ENCODE data around the gene KRTAP10-2. TPM values are rescaled to one million over a fixed set of nuclear protein-coding genes. Genes with fewer than 3 reads are reported as not detected.

KRTAP10-2 gene
- total and polyA plus RNA-seq, 8 donors = 0.24 TPM; not detected in 7

DNA sequence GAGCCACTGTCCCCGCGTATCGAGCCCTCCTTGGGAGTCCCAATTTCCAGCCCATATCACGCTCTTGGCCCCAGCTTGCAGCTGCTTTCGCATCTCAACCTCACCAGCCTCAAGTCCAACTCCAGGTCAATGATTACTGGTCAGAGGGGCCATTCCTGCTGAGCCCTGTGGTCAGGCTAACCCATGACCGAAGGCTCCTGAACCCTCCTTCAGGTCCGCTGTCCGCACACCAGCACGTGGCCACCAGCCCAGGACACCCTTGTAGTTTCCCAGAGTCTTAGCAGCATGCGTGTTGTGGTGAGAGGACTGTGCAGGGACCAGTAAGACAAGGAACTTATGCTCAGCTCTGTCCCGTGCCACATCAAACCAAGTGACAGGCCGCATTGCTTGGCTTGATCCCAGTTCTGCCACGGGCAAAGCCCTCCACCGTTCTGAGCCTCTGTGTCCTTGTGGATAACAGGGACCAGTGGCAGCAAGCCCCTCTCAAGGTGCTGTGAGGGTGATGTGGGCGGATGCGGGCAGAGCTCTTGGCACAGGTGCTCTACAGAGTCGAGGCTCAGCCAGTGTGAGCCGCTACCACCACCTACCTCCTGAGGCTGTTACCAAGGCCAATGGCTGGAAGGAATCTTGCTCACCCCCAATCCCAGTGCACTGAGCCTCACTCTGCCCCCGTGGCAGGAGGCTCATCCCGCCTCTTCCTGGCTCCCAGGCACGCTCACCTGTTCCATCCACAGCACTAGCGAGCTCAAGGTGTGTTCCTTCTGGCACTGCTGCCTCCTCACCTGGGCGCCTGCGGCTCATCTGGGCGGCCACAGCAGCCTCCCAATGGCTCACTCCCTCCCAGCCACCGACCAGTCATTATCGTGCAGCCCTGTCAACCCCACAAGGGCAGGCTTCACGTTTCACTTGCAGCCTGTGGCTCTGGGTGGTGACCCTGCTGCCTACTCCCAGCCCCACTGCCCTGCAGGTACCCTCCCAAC, 31.7 kb downstream of the KRTAP10-2 start:
- H3K27ac ChIP-seq = no peak overlapping the region
- H3K4me1 ChIP-seq = no peaks in the 10 kb centered on the region
- DNase-seq = peak in 2 of 4 donors; percentile 24 to 51
- intact Hi-C loops (cut with DNase I) = no loop called here
- peaks cover 0 to 3% of the 10 kb centered on the region in 2 donors for H3K9me3 ChIP-seq
- H3K36me3 ChIP-seq = no peaks in the 10 kb centered on the region
- no peak for ATAC-seq
- TF ChIP-seq, protein P1, sequence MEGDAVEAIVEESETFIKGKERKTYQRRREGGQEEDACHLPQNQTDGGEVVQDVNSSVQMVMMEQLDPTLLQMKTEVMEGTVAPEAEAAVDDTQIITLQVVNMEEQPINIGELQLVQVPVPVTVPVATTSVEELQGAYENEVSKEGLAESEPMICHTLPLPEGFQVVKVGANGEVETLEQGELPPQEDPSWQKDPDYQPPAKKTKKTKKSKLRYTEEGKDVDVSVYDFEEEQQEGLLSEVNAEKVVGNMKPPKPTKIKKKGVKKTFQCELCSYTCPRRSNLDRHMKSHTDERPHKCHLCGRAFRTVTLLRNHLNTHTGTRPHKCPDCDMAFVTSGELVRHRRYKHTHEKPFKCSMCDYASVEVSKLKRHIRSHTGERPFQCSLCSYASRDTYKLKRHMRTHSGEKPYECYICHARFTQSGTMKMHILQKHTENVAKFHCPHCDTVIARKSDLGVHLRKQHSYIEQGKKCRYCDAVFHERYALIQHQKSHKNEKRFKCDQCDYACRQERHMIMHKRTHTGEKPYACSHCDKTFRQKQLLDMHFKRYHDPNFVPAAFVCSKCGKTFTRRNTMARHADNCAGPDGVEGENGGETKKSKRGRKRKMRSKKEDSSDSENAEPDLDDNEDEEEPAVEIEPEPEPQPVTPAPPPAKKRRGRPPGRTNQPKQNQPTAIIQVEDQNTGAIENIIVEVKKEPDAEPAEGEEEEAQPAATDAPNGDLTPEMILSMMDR (IDR thresholded peaks at IDR 0.05) = no peak
- H3K4me3 ChIP-seq = no peak overlapping the region
- peaks cover 0 to 36% of the 10 kb centered on the region in 2 donors for H3K27me3 ChIP-seq

DNA sequence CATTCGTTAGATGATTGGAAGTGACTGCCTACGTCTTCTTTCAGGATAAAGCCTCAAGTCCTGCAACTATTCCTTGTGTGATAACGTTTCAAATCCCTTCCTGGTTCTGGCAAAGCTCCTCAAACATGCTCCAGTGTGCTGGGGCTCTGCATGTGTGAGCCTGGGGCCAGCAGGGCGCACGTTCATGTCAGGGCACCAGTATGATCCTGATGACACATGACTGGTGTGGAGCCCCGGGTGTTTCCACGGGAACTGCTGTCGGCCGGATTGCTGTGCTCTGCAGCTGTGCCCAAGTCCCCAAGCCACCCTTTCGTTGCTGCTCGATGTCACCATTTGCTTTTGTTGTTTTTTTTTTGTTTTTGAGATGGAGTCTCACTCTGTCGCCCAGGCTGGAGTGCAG, 32.6 kb downstream of the KRTAP10-2 start:
- DNase-seq (peak in 1 of 4 donors; percentile 49), ATAC-seq (no peak)
- Histone ChIP-seq H3K4me3 (no peak overlapping the region), H3K4me1 (no peaks in the 10 kb centered on the region), H3K27me3 (peaks cover 0 to 36% of the 10 kb centered on the region in 2 donors), H3K36me3 (no peaks in the 10 kb centered on the region), H3K9me3 (peaks cover 0 to 3% of the 10 kb centered on the region in 2 donors), H3K27ac (no peak overlapping the region)
- TF ChIP-seq, protein P1 (IDR thresholded peaks at IDR 0.05) = no peak
- intact Hi-C loops (cut with DNase I) = no loop called here

DNA sequence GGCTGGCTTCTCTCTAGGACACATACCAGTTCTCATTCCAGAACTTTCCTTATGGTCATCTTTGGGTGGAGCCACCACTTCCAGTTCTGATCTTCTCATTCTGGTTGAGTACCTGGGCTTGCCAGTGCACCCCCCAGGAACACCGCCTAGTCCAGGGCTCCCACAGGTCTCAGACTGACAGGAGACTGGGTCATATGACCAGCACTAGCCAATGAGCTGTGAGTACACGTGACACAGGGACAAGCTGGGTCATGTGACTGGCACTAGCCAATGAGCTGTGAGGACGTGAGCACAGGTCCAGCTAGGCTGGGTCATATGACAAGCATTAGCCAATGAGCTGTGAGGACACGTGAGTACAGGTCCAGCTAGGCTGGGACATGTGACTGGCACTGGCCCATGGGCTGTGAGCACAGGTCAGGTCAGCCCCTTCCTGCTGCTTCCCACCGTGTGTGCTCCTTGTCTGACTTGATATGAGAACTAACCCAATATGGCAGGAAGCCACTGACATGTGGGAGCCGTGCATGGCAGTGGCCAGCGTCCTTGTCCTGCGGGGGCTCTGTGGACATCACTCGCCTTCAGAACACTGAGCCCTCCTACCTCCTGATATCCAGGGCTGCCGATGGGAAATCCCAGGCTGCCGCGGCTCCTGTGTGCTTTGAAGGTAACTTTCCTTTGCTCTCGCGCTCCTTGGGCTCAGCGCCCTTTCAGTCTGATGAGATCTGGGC, 34.0 kb downstream of the KRTAP10-2 start:
- H3K36me3 ChIP-seq = no peaks in the 10 kb centered on the region
- peaks cover 0 to 3% of the 10 kb centered on the region in 2 donors for H3K9me3 ChIP-seq
- DNase-seq = peak in 1 of 4 donors; percentile 20
- H3K27me3 ChIP-seq = peaks cover 0 to 43% of the 10 kb centered on the region in 2 donors
- no peak overlapping the region for H3K4me3 ChIP-seq
- TF ChIP-seq, protein P1 (IDR thresholded peaks at IDR 0.05) = no peak
- H3K4me1 ChIP-seq = no peaks in the 10 kb centered on the region
- ATAC-seq = no peak
- intact Hi-C loops (cut with DNase I) = no loop called here
- H3K27ac ChIP-seq = no peak overlapping the region

DNA sequence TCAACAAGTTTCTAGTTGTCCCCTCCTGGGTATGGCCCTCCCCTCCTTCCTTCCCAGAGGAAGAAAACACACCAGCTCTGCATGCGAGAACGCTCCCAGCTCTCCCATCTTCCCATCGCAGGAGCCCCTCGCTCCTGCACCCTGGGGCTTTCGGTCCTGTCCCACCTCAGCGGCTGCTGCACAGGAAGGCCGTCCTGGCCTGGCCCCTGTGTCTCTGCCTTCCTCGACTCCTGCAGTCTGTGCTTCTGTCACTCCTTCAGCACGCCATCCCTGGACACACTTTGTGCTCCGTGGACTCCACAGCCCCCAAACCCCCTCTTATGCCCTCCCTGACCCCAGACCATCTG, 34.5 kb downstream of the KRTAP10-2 start:
- no peak overlapping the region for H3K27ac ChIP-seq
- no peaks in the 10 kb centered on the region for H3K4me1 ChIP-seq
- ATAC-seq = no peak
- intact Hi-C loops (cut with DNase I) = no loop called here
- H3K27me3 ChIP-seq = peaks cover 0 to 46% of the 10 kb centered on the region in 2 donors
- TF ChIP-seq, protein P1 (IDR thresholded peaks at IDR 0.05) = no peak
- peaks cover 0 to 3% of the 10 kb centered on the region in 2 donors for H3K9me3 ChIP-seq
- H3K36me3 ChIP-seq = no peaks in the 10 kb centered on the region
- H3K4me3 ChIP-seq = no peak overlapping the region
- DNase-seq = no peak

DNA sequence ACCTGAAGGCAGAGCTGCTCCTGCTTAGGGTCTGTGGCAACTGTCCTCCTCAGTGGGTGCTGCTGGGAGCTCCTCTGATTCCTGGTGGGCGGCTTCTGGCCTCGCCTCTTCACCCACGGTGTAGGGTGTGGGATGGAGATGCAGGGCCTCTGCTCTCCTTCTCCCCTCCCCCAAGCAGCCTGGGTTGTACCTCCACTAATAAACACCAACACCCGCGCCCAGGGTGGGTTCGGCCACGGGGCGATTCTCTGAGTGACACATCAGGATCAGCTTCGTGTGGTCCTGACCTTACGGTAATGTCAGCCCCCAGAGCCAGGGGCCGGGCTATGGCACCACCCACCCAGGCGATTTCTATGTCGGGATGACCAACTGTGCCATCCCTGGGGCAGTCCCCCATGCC, 35.0 kb downstream of the KRTAP10-2 start:
- peaks cover 0 to 3% of the 10 kb centered on the region in 2 donors for H3K9me3 ChIP-seq
- no peak overlapping the region for H3K4me3 ChIP-seq
- H3K27me3 ChIP-seq = peaks cover 0 to 46% of the 10 kb centered on the region in 2 donors
- DNase-seq (peak in 1 of 4 donors; percentile 72), ATAC-seq (no peak)
- no peak overlapping the region for H3K27ac ChIP-seq
- H3K36me3 ChIP-seq = no peaks in the 10 kb centered on the region
- intact Hi-C loops (cut with DNase I) = no loop called here
- H3K4me1 ChIP-seq = no peaks in the 10 kb centered on the region
- TF ChIP-seq, protein P1 (IDR thresholded peaks at IDR 0.05) = no peak

Measured in left lung (tissue), 10 donors.